ENCODE data around the gene IER3.
A peak's percentile ranks its signal among the peaks of the same experiment; 100 is the strongest.
"Not testable (repeated sequence)": the region's sequence is repeated elsewhere in the genome, so short reads cannot be mapped to it uniquely, and the experiment has no call there.

IER3 gene

GRCh38 chr6:30761791-30762429, 17.6 kb upstream of the IER3 start:
- no peak overlapping the region for H3K27ac ChIP-seq (ENCODE audit: low read depth in 2 of 2, low read length in 2 of 2)
- no peaks in the 10 kb centered on the region for H3K36me3 ChIP-seq (ENCODE audit: control insufficient read depth in 2 of 2, insufficient read depth in 2 of 2, low read length in 2 of 2)
- H3K4me3 ChIP-seq (ENCODE audit: low read length in 2 of 2), result no peak overlapping the region
- H3K27me3 ChIP-seq (ENCODE audit: control insufficient read depth in 2 of 2, insufficient read depth in 2 of 2, low read length in 2 of 2), result no peaks in the 10 kb centered on the region
- no peaks in the 10 kb centered on the region for H3K9me3 ChIP-seq (ENCODE audit: control insufficient read depth in 2 of 2, low read length in 2 of 2)
- H3K9ac ChIP-seq (ENCODE audit: low read depth in 1 of 2, low read length in 2 of 2), result no peak overlapping the region
- H3K4me1 ChIP-seq (ENCODE audit: control insufficient read depth in 2 of 2, insufficient read depth in 2 of 2, low read length in 2 of 2), result peaks cover 7 to 12% of the 10 kb centered on the region in 2 donors

GRCh38 chr6:30760549-30760948, 16.2 kb upstream of the IER3 start:
- Histone ChIP-seq H3K9ac (ENCODE audit: low read depth in 1 of 2, low read length in 2 of 2) (no peak overlapping the region), H3K9me3 (ENCODE audit: control insufficient read depth in 2 of 2, low read length in 2 of 2) (no peaks in the 10 kb centered on the region), H3K36me3 (ENCODE audit: control insufficient read depth in 2 of 2, insufficient read depth in 2 of 2, low read length in 2 of 2) (no peaks in the 10 kb centered on the region), H3K4me1 (ENCODE audit: control insufficient read depth in 2 of 2, insufficient read depth in 2 of 2, low read length in 2 of 2) (peaks cover 7 to 12% of the 10 kb centered on the region in 2 donors), H3K27me3 (ENCODE audit: control insufficient read depth in 2 of 2, insufficient read depth in 2 of 2, low read length in 2 of 2) (no peaks in the 10 kb centered on the region), H3K27ac (ENCODE audit: low read depth in 2 of 2, low read length in 2 of 2) (no peak overlapping the region), H3K4me3 (ENCODE audit: low read length in 2 of 2) (no peak overlapping the region)

GRCh38 chr6:30759575-30760239, 15.4 kb upstream of the IER3 start:
- no peak overlapping the region for H3K4me3 ChIP-seq (ENCODE audit: low read length in 2 of 2)
- H3K36me3 ChIP-seq (ENCODE audit: control insufficient read depth in 2 of 2, insufficient read depth in 2 of 2, low read length in 2 of 2), result no peaks in the 10 kb centered on the region
- no peak overlapping the region for H3K9ac ChIP-seq (ENCODE audit: low read depth in 1 of 2, low read length in 2 of 2)
- H3K9me3 ChIP-seq (ENCODE audit: control insufficient read depth in 2 of 2, low read length in 2 of 2), result no peaks in the 10 kb centered on the region
- H3K27me3 ChIP-seq (ENCODE audit: control insufficient read depth in 2 of 2, insufficient read depth in 2 of 2, low read length in 2 of 2), result no peaks in the 10 kb centered on the region
- peaks cover 7 to 12% of the 10 kb centered on the region in 2 donors for H3K4me1 ChIP-seq (ENCODE audit: control insufficient read depth in 2 of 2, insufficient read depth in 2 of 2, low read length in 2 of 2)
- peak overlapping the region in 1 of 2 donors; percentile 13 for H3K27ac ChIP-seq (ENCODE audit: low read depth in 2 of 2, low read length in 2 of 2)

GRCh38 chr6:30757261-30757904, 13.0 kb upstream of the IER3 start:
- peaks cover 0 to 2% of the 10 kb centered on the region in 2 donors for H3K4me1 ChIP-seq (ENCODE audit: control insufficient read depth in 2 of 2, insufficient read depth in 2 of 2, low read length in 2 of 2)
- no peaks in the 10 kb centered on the region for H3K9me3 ChIP-seq (ENCODE audit: control insufficient read depth in 2 of 2, low read length in 2 of 2)

GRCh38 chr6:30756405-30757003, 12.2 kb upstream of the IER3 start:
- H3K9ac ChIP-seq (ENCODE audit: low read depth in 1 of 2, low read length in 2 of 2); H3K9me3 ChIP-seq (ENCODE audit: control insufficient read depth in 2 of 2, low read length in 2 of 2); H3K27ac ChIP-seq (ENCODE audit: low read depth in 2 of 2, low read length in 2 of 2); H3K27me3 ChIP-seq (ENCODE audit: control insufficient read depth in 2 of 2, insufficient read depth in 2 of 2, low read length in 2 of 2); H3K36me3 ChIP-seq (ENCODE audit: control insufficient read depth in 2 of 2, insufficient read depth in 2 of 2, low read length in 2 of 2); H3K4me1 ChIP-seq (ENCODE audit: control insufficient read depth in 2 of 2, insufficient read depth in 2 of 2, low read length in 2 of 2); H3K4me3 ChIP-seq (ENCODE audit: low read length in 2 of 2): not testable (repeated sequence)

More at GRCh38 chr6:30757261-30757904, 13.0 kb upstream of the IER3 start:
- no peak overlapping the region for H3K27ac ChIP-seq (ENCODE audit: low read depth in 2 of 2, low read length in 2 of 2)
- no peak overlapping the region for H3K4me3 ChIP-seq (ENCODE audit: low read length in 2 of 2)
- H3K9ac ChIP-seq (ENCODE audit: low read depth in 1 of 2, low read length in 2 of 2), result no peak overlapping the region
- H3K27me3 ChIP-seq (ENCODE audit: control insufficient read depth in 2 of 2, insufficient read depth in 2 of 2, low read length in 2 of 2), result no peaks in the 10 kb centered on the region
- no peaks in the 10 kb centered on the region for H3K36me3 ChIP-seq (ENCODE audit: control insufficient read depth in 2 of 2, insufficient read depth in 2 of 2, low read length in 2 of 2)

GRCh38 chr6:30754631-30755030, 10.3 kb upstream of the IER3 start:
- Histone ChIP-seq H3K36me3 (ENCODE audit: control insufficient read depth in 2 of 2, insufficient read depth in 2 of 2, low read length in 2 of 2) (no peaks in the 10 kb centered on the region), H3K4me1 (ENCODE audit: control insufficient read depth in 2 of 2, insufficient read depth in 2 of 2, low read length in 2 of 2) (peaks cover 12 to 14% of the 10 kb centered on the region in 2 donors), H3K4me3 (ENCODE audit: low read length in 2 of 2) (no peak overlapping the region), H3K27me3 (ENCODE audit: control insufficient read depth in 2 of 2, insufficient read depth in 2 of 2, low read length in 2 of 2) (no peaks in the 10 kb centered on the region), H3K9me3 (ENCODE audit: control insufficient read depth in 2 of 2, low read length in 2 of 2) (no peaks in the 10 kb centered on the region), H3K9ac (ENCODE audit: low read depth in 1 of 2, low read length in 2 of 2) (no peak overlapping the region), H3K27ac (ENCODE audit: low read depth in 2 of 2, low read length in 2 of 2) (no peak overlapping the region)

GRCh38 chr6:30752157-30752927, 8.0 kb upstream of the IER3 start:
- H3K36me3 ChIP-seq (ENCODE audit: control insufficient read depth in 2 of 2, insufficient read depth in 2 of 2, low read length in 2 of 2), result no peaks in the 10 kb centered on the region
- H3K4me3 ChIP-seq (ENCODE audit: low read length in 2 of 2), result no peak overlapping the region
- H3K27me3 ChIP-seq (ENCODE audit: control insufficient read depth in 2 of 2, insufficient read depth in 2 of 2, low read length in 2 of 2), result no peaks in the 10 kb centered on the region
- H3K9me3 ChIP-seq (ENCODE audit: control insufficient read depth in 2 of 2, low read length in 2 of 2), result no peaks in the 10 kb centered on the region
- H3K4me1 ChIP-seq (ENCODE audit: control insufficient read depth in 2 of 2, insufficient read depth in 2 of 2, low read length in 2 of 2), result peaks cover 25 to 36% of the 10 kb centered on the region in 2 donors
- H3K9ac ChIP-seq (ENCODE audit: low read depth in 1 of 2, low read length in 2 of 2), result no peak overlapping the region
- H3K27ac ChIP-seq (ENCODE audit: low read depth in 2 of 2, low read length in 2 of 2), result peak overlapping the region; percentile 48 to 63

GRCh38 chr6:30750379-30750668, 6.0 kb upstream of the IER3 start:
- Histone ChIP-seq H3K27ac (ENCODE audit: low read depth in 2 of 2, low read length in 2 of 2) (peak overlapping the region; percentile 76 to 91), H3K9ac (ENCODE audit: low read depth in 1 of 2, low read length in 2 of 2) (peak overlapping the region in 1 of 2 donors; percentile 30), H3K9me3 (ENCODE audit: control insufficient read depth in 2 of 2, low read length in 2 of 2) (no peaks in the 10 kb centered on the region), H3K27me3 (ENCODE audit: control insufficient read depth in 2 of 2, insufficient read depth in 2 of 2, low read length in 2 of 2) (no peaks in the 10 kb centered on the region), H3K4me3 (ENCODE audit: low read length in 2 of 2) (no peak overlapping the region), H3K4me1 (ENCODE audit: control insufficient read depth in 2 of 2, insufficient read depth in 2 of 2, low read length in 2 of 2) (peaks cover 29 to 44% of the 10 kb centered on the region in 2 donors), H3K36me3 (ENCODE audit: control insufficient read depth in 2 of 2, insufficient read depth in 2 of 2, low read length in 2 of 2) (no peaks in the 10 kb centered on the region)

- Histone ChIP-seq H3K4me3 (ENCODE audit: low read length in 2 of 2) (peak overlapping the region in 1 of 2 donors; percentile 26), H3K4me1 (ENCODE audit: control insufficient read depth in 2 of 2, insufficient read depth in 2 of 2, low read length in 2 of 2) (peaks cover 34 to 50% of the 10 kb centered on the region in 2 donors), H3K9me3 (ENCODE audit: control insufficient read depth in 2 of 2, low read length in 2 of 2) (no peaks in the 10 kb centered on the region), H3K27ac (ENCODE audit: low read depth in 2 of 2, low read length in 2 of 2) (peak overlapping the region; percentile 76 to 91), H3K27me3 (ENCODE audit: control insufficient read depth in 2 of 2, insufficient read depth in 2 of 2, low read length in 2 of 2) (no peaks in the 10 kb centered on the region), H3K36me3 (ENCODE audit: control insufficient read depth in 2 of 2, insufficient read depth in 2 of 2, low read length in 2 of 2) (no peaks in the 10 kb centered on the region), H3K9ac (ENCODE audit: low read depth in 1 of 2, low read length in 2 of 2) (peak overlapping the region; percentile 30 to 35)
Measured at GRCh38 chr6:30749554-30750378, 5.4 kb upstream of the IER3 start.
